ENCODE data around the gene ACOT7.

- TF ChIP-seq, protein P1, sequence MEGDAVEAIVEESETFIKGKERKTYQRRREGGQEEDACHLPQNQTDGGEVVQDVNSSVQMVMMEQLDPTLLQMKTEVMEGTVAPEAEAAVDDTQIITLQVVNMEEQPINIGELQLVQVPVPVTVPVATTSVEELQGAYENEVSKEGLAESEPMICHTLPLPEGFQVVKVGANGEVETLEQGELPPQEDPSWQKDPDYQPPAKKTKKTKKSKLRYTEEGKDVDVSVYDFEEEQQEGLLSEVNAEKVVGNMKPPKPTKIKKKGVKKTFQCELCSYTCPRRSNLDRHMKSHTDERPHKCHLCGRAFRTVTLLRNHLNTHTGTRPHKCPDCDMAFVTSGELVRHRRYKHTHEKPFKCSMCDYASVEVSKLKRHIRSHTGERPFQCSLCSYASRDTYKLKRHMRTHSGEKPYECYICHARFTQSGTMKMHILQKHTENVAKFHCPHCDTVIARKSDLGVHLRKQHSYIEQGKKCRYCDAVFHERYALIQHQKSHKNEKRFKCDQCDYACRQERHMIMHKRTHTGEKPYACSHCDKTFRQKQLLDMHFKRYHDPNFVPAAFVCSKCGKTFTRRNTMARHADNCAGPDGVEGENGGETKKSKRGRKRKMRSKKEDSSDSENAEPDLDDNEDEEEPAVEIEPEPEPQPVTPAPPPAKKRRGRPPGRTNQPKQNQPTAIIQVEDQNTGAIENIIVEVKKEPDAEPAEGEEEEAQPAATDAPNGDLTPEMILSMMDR (IDR thresholded peaks at IDR 0.05; ENCODE audit: low read length) = no peak
- no peak for TF ChIP-seq EZH2 (IDR thresholded peaks at IDR 0.05; ENCODE audit: borderline replicate concordance, low read length)
These were observed 22.7 kb upstream of the ACOT7 start for GRCh38 chr1:6416295-6416656.
